NB4 (cell line): ENCODE data around the gene MC2R.

ENCODE experiments used
- MYC ChIP-seq: IDR thresholded peaks from 2 replicates; pipeline ENCODE4 v1.6.1; 2011; ENCODE audit warnings: low read depth, low read length
- POLR2A ChIP-seq: IDR thresholded peaks from 2 replicates; pipeline ENCODE4 v1.6.1; 2011; ENCODE audit warnings: mild to moderate bottlenecking; ENCODE audit not compliant: insufficient read length; ENCODE audit errors: extremely low read depth
- TF ChIP-seq, protein P1 (sequence below): IDR thresholded peaks from one replicate; pipeline ENCODE4 v1.5.1; 2012; ENCODE audit warnings: low read depth, low read length
- TF ChIP-seq, protein P2 (sequence below): IDR thresholded peaks from 2 replicates; pipeline ENCODE4 v1.6.1; 2011; ENCODE audit warnings: low read depth, low read length

DNA sequence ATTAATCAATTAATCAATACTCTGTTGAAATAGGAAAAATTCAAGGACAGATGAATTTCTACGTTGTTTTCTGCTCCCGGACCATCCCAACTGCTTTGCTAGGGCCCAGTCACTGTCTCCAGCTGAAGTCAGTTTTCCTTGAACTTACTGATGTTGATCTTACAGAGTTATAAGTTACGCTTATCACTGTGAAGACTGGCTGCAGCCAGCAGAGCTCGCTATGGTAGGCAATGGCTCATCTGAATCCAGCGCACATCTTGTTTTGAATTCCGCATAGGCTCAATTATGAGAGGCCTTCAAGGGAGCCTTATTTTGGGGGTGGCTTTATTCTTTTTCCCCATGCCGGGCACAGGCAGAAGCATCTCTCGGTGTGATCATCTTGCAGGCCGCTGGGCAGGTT, 2.7 kb downstream of the MC2R start:
- TF ChIP-seq, protein P1, sequence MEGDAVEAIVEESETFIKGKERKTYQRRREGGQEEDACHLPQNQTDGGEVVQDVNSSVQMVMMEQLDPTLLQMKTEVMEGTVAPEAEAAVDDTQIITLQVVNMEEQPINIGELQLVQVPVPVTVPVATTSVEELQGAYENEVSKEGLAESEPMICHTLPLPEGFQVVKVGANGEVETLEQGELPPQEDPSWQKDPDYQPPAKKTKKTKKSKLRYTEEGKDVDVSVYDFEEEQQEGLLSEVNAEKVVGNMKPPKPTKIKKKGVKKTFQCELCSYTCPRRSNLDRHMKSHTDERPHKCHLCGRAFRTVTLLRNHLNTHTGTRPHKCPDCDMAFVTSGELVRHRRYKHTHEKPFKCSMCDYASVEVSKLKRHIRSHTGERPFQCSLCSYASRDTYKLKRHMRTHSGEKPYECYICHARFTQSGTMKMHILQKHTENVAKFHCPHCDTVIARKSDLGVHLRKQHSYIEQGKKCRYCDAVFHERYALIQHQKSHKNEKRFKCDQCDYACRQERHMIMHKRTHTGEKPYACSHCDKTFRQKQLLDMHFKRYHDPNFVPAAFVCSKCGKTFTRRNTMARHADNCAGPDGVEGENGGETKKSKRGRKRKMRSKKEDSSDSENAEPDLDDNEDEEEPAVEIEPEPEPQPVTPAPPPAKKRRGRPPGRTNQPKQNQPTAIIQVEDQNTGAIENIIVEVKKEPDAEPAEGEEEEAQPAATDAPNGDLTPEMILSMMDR = no peak
- TF ChIP-seq, protein P2, sequence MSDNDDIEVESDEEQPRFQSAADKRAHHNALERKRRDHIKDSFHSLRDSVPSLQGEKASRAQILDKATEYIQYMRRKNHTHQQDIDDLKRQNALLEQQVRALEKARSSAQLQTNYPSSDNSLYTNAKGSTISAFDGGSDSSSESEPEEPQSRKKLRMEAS = no peak
- no peak for TF ChIP-seq POLR2A
- no peak for TF ChIP-seq MYC
